ENCODE measurements around the gene RASSF5. TPM values are rescaled to one million over a fixed set of nuclear protein-coding genes. Genes with fewer than 3 reads are reported as not detected.

RASSF5 gene
- total and polyA plus RNA-seq, 2 donors from 2014 or later, result 2.4 to 18.8 TPM

GRCh38 chr1:206496131-206496793, 11.1 kb upstream of the RASSF5 start:
- TF ChIP-seq CTCF (IDR thresholded peaks at IDR 0.05; ENCODE audit: borderline replicate concordance, extremely low read depth, insufficient read depth), result no peak
- Histone ChIP-seq H3K36me3 (ENCODE audit: control insufficient read depth in 2 of 3, insufficient read depth in 3 of 3, low read length in 3 of 3) (no peaks in the 10 kb centered on the region), H3K4me3 (ENCODE audit: low read length in 3 of 3) (no peak overlapping the region), H3K27ac (ENCODE audit: low read depth in 2 of 2, low read length in 2 of 2) (peak overlapping the region; percentile 5 to 39), H3K9me3 (ENCODE audit: control insufficient read depth in 2 of 3, insufficient read depth in 1 of 3, low read length in 3 of 3) (no peaks in the 10 kb centered on the region), H3K4me1 (ENCODE audit: control insufficient read depth in 2 of 3, insufficient read depth in 2 of 3, low read depth in 1 of 3, low read length in 3 of 3) (peaks cover 0 to 20% (median 3%) of the 10 kb centered on the region in 3 donors), H3K9ac (ENCODE audit: low read length in 3 of 3) (no peak overlapping the region), H3K27me3 (ENCODE audit: control insufficient read depth, insufficient read depth, low read length) (no peaks in the 10 kb centered on the region)
- intact Hi-C loops (cut with DNase I), result no loop called here
- FAIRE-seq (no peak), DNase-seq (no peak)

- FAIRE-seq (no peak), DNase-seq (no peak)
- Histone ChIP-seq H3K27ac (ENCODE audit: low read depth in 2 of 2, low read length in 2 of 2) (no peak overlapping the region), H3K4me1 (ENCODE audit: control insufficient read depth in 2 of 3, insufficient read depth in 2 of 3, low read depth in 1 of 3, low read length in 3 of 3) (peaks cover 0 to 25% (median 4%) of the 10 kb centered on the region in 3 donors), H3K36me3 (ENCODE audit: control insufficient read depth in 2 of 3, insufficient read depth in 3 of 3, low read length in 3 of 3) (no peaks in the 10 kb centered on the region), H3K9me3 (ENCODE audit: control insufficient read depth in 2 of 3, insufficient read depth in 1 of 3, low read length in 3 of 3) (no peaks in the 10 kb centered on the region), H3K9ac (ENCODE audit: low read length in 3 of 3) (no peak overlapping the region), H3K27me3 (ENCODE audit: control insufficient read depth, insufficient read depth, low read length) (no peaks in the 10 kb centered on the region), H3K4me3 (ENCODE audit: low read length in 3 of 3) (no peak overlapping the region)
- intact Hi-C loops (cut with DNase I), result no loop called here
- no peak for TF ChIP-seq CTCF (IDR thresholded peaks at IDR 0.05; ENCODE audit: borderline replicate concordance, extremely low read depth, insufficient read depth)
These were observed 10.0 kb upstream of the RASSF5 start for GRCh38 chr1:206497363-206497762.

GRCh38 chr1:206497774-206498173, 9.6 kb upstream of the RASSF5 start:
- Histone ChIP-seq H3K36me3 (ENCODE audit: control insufficient read depth in 2 of 3, insufficient read depth in 3 of 3, low read length in 3 of 3) (no peaks in the 10 kb centered on the region), H3K4me3 (ENCODE audit: low read length in 3 of 3) (no peak overlapping the region), H3K27me3 (ENCODE audit: control insufficient read depth, insufficient read depth, low read length) (no peaks in the 10 kb centered on the region), H3K9me3 (ENCODE audit: control insufficient read depth in 2 of 3, insufficient read depth in 1 of 3, low read length in 3 of 3) (no peaks in the 10 kb centered on the region), H3K9ac (ENCODE audit: low read length in 3 of 3) (no peak overlapping the region), H3K4me1 (ENCODE audit: control insufficient read depth in 2 of 3, insufficient read depth in 2 of 3, low read depth in 1 of 3, low read length in 3 of 3) (peaks cover 0 to 25% (median 7%) of the 10 kb centered on the region in 3 donors), H3K27ac (ENCODE audit: low read depth in 2 of 2, low read length in 2 of 2) (no peak overlapping the region)
- FAIRE-seq, result no peak
- no peak for TF ChIP-seq CTCF (IDR thresholded peaks at IDR 0.05; ENCODE audit: borderline replicate concordance, extremely low read depth, insufficient read depth)
- intact Hi-C loops (cut with DNase I), result no loop called here
- DNase-seq, result no peak

GRCh38 chr1:206498685-206499084, 8.6 kb upstream of the RASSF5 start:
- Histone ChIP-seq H3K27ac (ENCODE audit: low read depth in 2 of 2, low read length in 2 of 2) (no peak overlapping the region), H3K36me3 (ENCODE audit: control insufficient read depth in 2 of 3, insufficient read depth in 3 of 3, low read length in 3 of 3) (no peaks in the 10 kb centered on the region), H3K9ac (ENCODE audit: low read length in 3 of 3) (no peak overlapping the region), H3K4me1 (ENCODE audit: control insufficient read depth in 2 of 3, insufficient read depth in 2 of 3, low read depth in 1 of 3, low read length in 3 of 3) (peaks cover 0 to 29% (median 9%) of the 10 kb centered on the region in 3 donors), H3K9me3 (ENCODE audit: control insufficient read depth in 2 of 3, insufficient read depth in 1 of 3, low read length in 3 of 3) (no peaks in the 10 kb centered on the region), H3K27me3 (ENCODE audit: control insufficient read depth, insufficient read depth, low read length) (no peaks in the 10 kb centered on the region), H3K4me3 (ENCODE audit: low read length in 3 of 3) (no peak overlapping the region)
- no peak for DNase-seq
- no peak for FAIRE-seq
- intact Hi-C loops (cut with DNase I), result no loop called here
- TF ChIP-seq CTCF (IDR thresholded peaks at IDR 0.05; ENCODE audit: borderline replicate concordance, extremely low read depth, insufficient read depth), result no peak

Data from kidney (tissue), 14 donors.